Measurements from ENCODE around the gene SMCO1.
"Not testable (repeated sequence)": the region's sequence is repeated elsewhere in the genome, so short reads cannot be mapped to it uniquely, and the experiment has no call there.

The SMCO1 gene

GRCh38 chr3:196528639-196529233 lies 13.6 kb upstream of the SMCO1 start:
- in situ Hi-C loops (cut with HindIII; ENCODE audit: low pct_ligation_motif_present, low pct_unique_long_range_greater_than_20kb, low sequenced_read_pairs), result no loop called here
- peak; percentile 79 for DNase-seq

- in situ Hi-C loops (cut with HindIII; ENCODE audit: low pct_ligation_motif_present, low pct_unique_long_range_greater_than_20kb, low sequenced_read_pairs), result no loop called here
- DNase-seq, result no peak
These were observed 10.0 kb upstream of the SMCO1 start for GRCh38 chr3:196525141-196525540.

- in situ Hi-C loops (cut with HindIII; ENCODE audit: low pct_ligation_motif_present, low pct_unique_long_range_greater_than_20kb, low sequenced_read_pairs), result no loop called here
- DNase-seq, result no peak
These were observed 9.4 kb upstream of the SMCO1 start for GRCh38 chr3:196524527-196524926.

- in situ Hi-C loops (cut with HindIII; ENCODE audit: low pct_ligation_motif_present, low pct_unique_long_range_greater_than_20kb, low sequenced_read_pairs), result no loop called here
- no peak for DNase-seq
These were observed 8.7 kb upstream of the SMCO1 start for GRCh38 chr3:196523841-196524240.

GRCh38 chr3:196521291-196521690 lies 6.1 kb upstream of the SMCO1 start:
- DNase-seq; in situ Hi-C loops (cut with HindIII; ENCODE audit: low pct_ligation_motif_present, low pct_unique_long_range_greater_than_20kb, low sequenced_read_pairs): not testable (repeated sequence)

GRCh38 chr3:196519718-196520082 lies 4.6 kb upstream of the SMCO1 start:
- in situ Hi-C loops (cut with HindIII; ENCODE audit: low pct_ligation_motif_present, low pct_unique_long_range_greater_than_20kb, low sequenced_read_pairs), result no loop called here
- no peak for DNase-seq

GRCh38 chr3:196518966-196519717 lies 4.0 kb upstream of the SMCO1 start:
- in situ Hi-C loops (cut with HindIII; ENCODE audit: low pct_ligation_motif_present, low pct_unique_long_range_greater_than_20kb, low sequenced_read_pairs), result no loop called here
- DNase-seq, result peak; percentile 39

GRCh38 chr3:196517919-196518318 lies 2.8 kb upstream of the SMCO1 start:
- no peak for DNase-seq
- in situ Hi-C loops (cut with HindIII; ENCODE audit: low pct_ligation_motif_present, low pct_unique_long_range_greater_than_20kb, low sequenced_read_pairs), result no loop called here

- in situ Hi-C loops (cut with HindIII; ENCODE audit: low pct_ligation_motif_present, low pct_unique_long_range_greater_than_20kb, low sequenced_read_pairs), result no loop called here
- DNase-seq, result no peak
These were observed 2.1 kb upstream of the SMCO1 start for GRCh38 chr3:196517162-196517800.

GRCh38 chr3:196514350-196514716 lies 813 bp downstream of the SMCO1 start:
- DNase-seq, result no peak
- in situ Hi-C loops (cut with HindIII; ENCODE audit: low pct_ligation_motif_present, low pct_unique_long_range_greater_than_20kb, low sequenced_read_pairs), result no loop called here

- in situ Hi-C loops (cut with HindIII; ENCODE audit: low pct_ligation_motif_present, low pct_unique_long_range_greater_than_20kb, low sequenced_read_pairs), result no loop called here
- no peak for DNase-seq
These were observed 1.3 kb downstream of the SMCO1 start for GRCh38 chr3:196513697-196514349.

GRCh38 chr3:196511646-196512425 lies 3.3 kb downstream of the SMCO1 start:
- DNase-seq; in situ Hi-C loops (cut with HindIII; ENCODE audit: low pct_ligation_motif_present, low pct_unique_long_range_greater_than_20kb, low sequenced_read_pairs): not testable (repeated sequence)

GRCh38 chr3:196511108-196511507 lies 4.0 kb downstream of the SMCO1 start:
- DNase-seq; in situ Hi-C loops (cut with HindIII; ENCODE audit: low pct_ligation_motif_present, low pct_unique_long_range_greater_than_20kb, low sequenced_read_pairs): not testable (repeated sequence)

- in situ Hi-C loops (cut with HindIII; ENCODE audit: low pct_ligation_motif_present, low pct_unique_long_range_greater_than_20kb, low sequenced_read_pairs), result no loop called here
These were observed 8.5 kb downstream of the SMCO1 start for GRCh38 chr3:196506687-196507086.

GRCh38 chr3:196504556-196504955 lies 10.6 kb downstream of the SMCO1 start:
- no peak for DNase-seq
- in situ Hi-C loops (cut with HindIII; ENCODE audit: low pct_ligation_motif_present, low pct_unique_long_range_greater_than_20kb, low sequenced_read_pairs), result no loop called here

More at GRCh38 chr3:196506687-196507086, 8.5 kb downstream of the SMCO1 start:
- DNase-seq, result no peak

GRCh38 chr3:196504077-196504398 lies 11.1 kb downstream of the SMCO1 start:
- in situ Hi-C loops (cut with HindIII; ENCODE audit: low pct_ligation_motif_present, low pct_unique_long_range_greater_than_20kb, low sequenced_read_pairs); DNase-seq: not testable (repeated sequence)

GRCh38 chr3:196503196-196504076 lies 11.7 kb downstream of the SMCO1 start, which contains the start of gene RNF168:
Gene RNF168, minus strand, starts transcription at chr3:196503768. Its CDS starts 595 bp downstream, at chr3:196503173.
- peak; percentile 92 for DNase-seq
- in situ Hi-C loops (cut with HindIII; ENCODE audit: low pct_ligation_motif_present, low pct_unique_long_range_greater_than_20kb, low sequenced_read_pairs), result no loop called here

- in situ Hi-C loops (cut with HindIII; ENCODE audit: low pct_ligation_motif_present, low pct_unique_long_range_greater_than_20kb, low sequenced_read_pairs), result no loop called here
- peak; percentile 86 for DNase-seq
These were observed 12.4 kb downstream of the SMCO1 start for GRCh38 chr3:196502775-196503195.
